Neural progenitor cell (in vitro differentiated cells): ENCODE measurements around the gene SERPINI1. TPM values are rescaled to one million over a fixed set of nuclear protein-coding genes. Genes with fewer than 3 reads are reported as not detected.
A peak's percentile ranks its signal among the peaks of the same experiment; 100 is the strongest.

Experiments
- DNase-seq: peaks from one replicate; pipeline ENCODE4 v3.0.0-alpha.2; 2016; ENCODE audit warnings: low spot score
- H2AFZ ChIP-seq: fragments of 200-600 bp; sonication (generic); replicated peaks from 2 replicates; pipeline ENCODE4 v1.6.1; 2016; ENCODE audit warnings: antibody characterized with exemption
- H3F3A ChIP-seq: fragments of 200-600 bp; sonication (generic); 2 replicates; pipeline ENCODE4 v1.6.1; 2016; ENCODE audit warnings: antibody characterized with exemption, low read depth
- H3K27ac ChIP-seq: fragments of 200-600 bp; sonication (generic); 2 replicates; pipeline ENCODE4 v1.5.1; 2016; ENCODE audit warnings: mild to moderate bottlenecking
- H3K27me3 ChIP-seq: fragments of 200-600 bp; sonication (generic); 2 replicates; pipeline ENCODE4 v1.6.1; 2016; ENCODE audit warnings: mild to moderate bottlenecking, moderate library complexity
- H3K36me3 ChIP-seq: fragments of 200-600 bp; sonication (generic); 2 replicates; pipeline ENCODE4 v1.5.1; 2016
- H3K4me1 ChIP-seq: fragments of 200-600 bp; sonication (generic); 2 replicates; pipeline ENCODE4 v1.6.1; 2016; ENCODE audit warnings: mixed run types
- H3K4me2 ChIP-seq: fragments of 200-600 bp; sonication (generic); 2 replicates; pipeline ENCODE4 v1.6.1; 2016
- H3K4me3 ChIP-seq: fragments of 200-600 bp; sonication (generic); 2 replicates; pipeline ENCODE4 v1.5.1; 2016
- H3K79me2 ChIP-seq: fragments of 200-600 bp; sonication (generic); 2 replicates; pipeline ENCODE4 v1.6.1; 2016; ENCODE audit warnings: low read depth
- H3K9ac ChIP-seq: fragments of 200-600 bp; sonication (generic); 2 replicates; pipeline ENCODE4 v1.6.1; 2016
- H3K9me3 ChIP-seq: fragments of 200-600 bp; sonication (generic); 2 replicates; pipeline ENCODE4 v1.5.1; 2016; ENCODE audit warnings: low read depth
- H4K20me1 ChIP-seq: fragments of 200-600 bp; sonication (generic); 2 replicates; pipeline ENCODE4 v1.6.1; 2016; ENCODE audit warnings: low read depth
- H3K27ac Mint-ChIP-seq: 3 replicates; pipeline ENCODE4 v1.8.0; 2021; ENCODE audit warnings: mixed read lengths
- H3K27me3 Mint-ChIP-seq: 2 replicates; pipeline ENCODE4 v1.8.0; 2022; ENCODE audit warnings: low read depth, mild to moderate bottlenecking, inconsistent platforms, moderate library complexity, mixed read lengths; ENCODE audit not compliant: insufficient read depth
- H3K36me3 Mint-ChIP-seq: 3 replicates; pipeline ENCODE4 v1.8.0; 2021; ENCODE audit warnings: mixed read lengths
- H3K4me1 Mint-ChIP-seq: 3 replicates; pipeline ENCODE4 v1.8.0; 2021; ENCODE audit warnings: mixed read lengths
- H3K4me3 Mint-ChIP-seq: 3 replicates; pipeline ENCODE4 v1.8.0; 2021; ENCODE audit warnings: mild to moderate bottlenecking, moderate library complexity, mixed read lengths
- H3K9me3 Mint-ChIP-seq: 3 replicates; pipeline ENCODE4 v1.8.0; 2020; ENCODE audit warnings: mixed read lengths
- EZH2 ChIP-seq: fragments of 200-600 bp; sonication (generic); IDR thresholded peaks from 2 replicates; pipeline ENCODE4 v1.6.1; 2017; ENCODE audit warnings: antibody characterized with exemption, mild to moderate bottlenecking, moderate library complexity
- EZH2phosphoT487 ChIP-seq: fragments of 200-600 bp; sonication (generic); IDR thresholded peaks from 2 replicates; pipeline ENCODE4 v1.6.1; 2017; ENCODE audit warnings: antibody characterized with exemption
- total RNA-seq: library from RNA; depleted of rRNA; stranded (reverse); fragments of >200 nt; gene quantifications from 2 replicates; pipeline ENCODE4 v1.2.3, GENCODE V29; 2015; ENCODE audit warnings: low replicate concordance
- TF ChIP-seq, protein P1 (sequence below): fragments of 200-600 bp; sonication (generic); IDR thresholded peaks from 2 replicates; pipeline ENCODE4 v1.5.1; 2017; ENCODE audit warnings: antibody characterized with exemption, mild to moderate bottlenecking

The SERPINI1 gene
- total RNA-seq, 1 donor from 2014 or later, result 8.9 TPM

DNA sequence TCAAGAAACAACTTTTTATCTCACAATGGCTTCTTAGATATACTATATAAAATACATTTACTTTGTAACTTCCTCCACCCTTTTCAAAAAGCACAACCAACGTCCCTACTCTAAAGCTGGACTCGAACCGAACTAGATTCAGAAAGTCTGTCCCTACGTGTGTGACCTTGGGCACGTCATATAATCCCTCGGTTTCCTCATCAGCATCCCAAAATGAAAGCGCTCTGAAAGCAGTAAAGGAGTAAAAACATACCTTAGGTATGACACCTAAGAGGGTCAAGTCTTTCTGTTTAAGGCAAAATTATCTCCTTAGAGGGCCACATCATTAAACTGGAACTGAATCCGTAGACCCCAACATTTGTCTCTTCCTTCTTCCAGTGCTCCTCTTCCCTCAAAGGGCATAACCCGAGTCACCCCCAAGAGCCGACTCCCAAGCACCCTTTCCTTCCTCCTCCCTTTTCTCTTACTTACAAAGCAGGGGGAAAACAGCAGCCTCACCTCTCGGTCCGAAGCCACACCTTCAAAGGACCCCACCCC is 1.5 kb upstream of the SERPINI1 start:
- Histone ChIP-seq H3K4me3 (peak overlapping the region; percentile 76), H3K79me2 (peaks cover 62% of the 10 kb centered on the region), H4K20me1 (peaks cover 49% of the 10 kb centered on the region), H3K36me3 (no peaks in the 10 kb centered on the region), H3K27ac (peak overlapping the region; percentile 91), H3K9ac (peak overlapping the region; percentile 67), H3F3A (peaks cover 16% of the 10 kb centered on the region), H3K27me3 (no peaks in the 10 kb centered on the region), H3K9me3 (no peaks in the 10 kb centered on the region), H3K4me1 (peaks cover 16% of the 10 kb centered on the region), H2AFZ (peak overlapping the region; percentile 75), H3K4me2 (peak overlapping the region; percentile 87)
- peak; percentile 17 for DNase-seq
- peaks cover 13% of the 10 kb centered on the region for H3K4me1 Mint-ChIP-seq
- no peaks in the 10 kb centered on the region for H3K9me3 Mint-ChIP-seq
- no peaks in the 10 kb centered on the region for H3K27me3 Mint-ChIP-seq
- TF ChIP-seq EZH2 (no peak), EZH2phosphoT487 (no peak)
- TF ChIP-seq, protein P1, sequence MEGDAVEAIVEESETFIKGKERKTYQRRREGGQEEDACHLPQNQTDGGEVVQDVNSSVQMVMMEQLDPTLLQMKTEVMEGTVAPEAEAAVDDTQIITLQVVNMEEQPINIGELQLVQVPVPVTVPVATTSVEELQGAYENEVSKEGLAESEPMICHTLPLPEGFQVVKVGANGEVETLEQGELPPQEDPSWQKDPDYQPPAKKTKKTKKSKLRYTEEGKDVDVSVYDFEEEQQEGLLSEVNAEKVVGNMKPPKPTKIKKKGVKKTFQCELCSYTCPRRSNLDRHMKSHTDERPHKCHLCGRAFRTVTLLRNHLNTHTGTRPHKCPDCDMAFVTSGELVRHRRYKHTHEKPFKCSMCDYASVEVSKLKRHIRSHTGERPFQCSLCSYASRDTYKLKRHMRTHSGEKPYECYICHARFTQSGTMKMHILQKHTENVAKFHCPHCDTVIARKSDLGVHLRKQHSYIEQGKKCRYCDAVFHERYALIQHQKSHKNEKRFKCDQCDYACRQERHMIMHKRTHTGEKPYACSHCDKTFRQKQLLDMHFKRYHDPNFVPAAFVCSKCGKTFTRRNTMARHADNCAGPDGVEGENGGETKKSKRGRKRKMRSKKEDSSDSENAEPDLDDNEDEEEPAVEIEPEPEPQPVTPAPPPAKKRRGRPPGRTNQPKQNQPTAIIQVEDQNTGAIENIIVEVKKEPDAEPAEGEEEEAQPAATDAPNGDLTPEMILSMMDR, result no peak
- no peak overlapping the region for H3K27ac Mint-ChIP-seq
- H3K36me3 Mint-ChIP-seq, result no peaks in the 10 kb centered on the region
- H3K4me3 Mint-ChIP-seq, result no peak overlapping the region

DNA sequence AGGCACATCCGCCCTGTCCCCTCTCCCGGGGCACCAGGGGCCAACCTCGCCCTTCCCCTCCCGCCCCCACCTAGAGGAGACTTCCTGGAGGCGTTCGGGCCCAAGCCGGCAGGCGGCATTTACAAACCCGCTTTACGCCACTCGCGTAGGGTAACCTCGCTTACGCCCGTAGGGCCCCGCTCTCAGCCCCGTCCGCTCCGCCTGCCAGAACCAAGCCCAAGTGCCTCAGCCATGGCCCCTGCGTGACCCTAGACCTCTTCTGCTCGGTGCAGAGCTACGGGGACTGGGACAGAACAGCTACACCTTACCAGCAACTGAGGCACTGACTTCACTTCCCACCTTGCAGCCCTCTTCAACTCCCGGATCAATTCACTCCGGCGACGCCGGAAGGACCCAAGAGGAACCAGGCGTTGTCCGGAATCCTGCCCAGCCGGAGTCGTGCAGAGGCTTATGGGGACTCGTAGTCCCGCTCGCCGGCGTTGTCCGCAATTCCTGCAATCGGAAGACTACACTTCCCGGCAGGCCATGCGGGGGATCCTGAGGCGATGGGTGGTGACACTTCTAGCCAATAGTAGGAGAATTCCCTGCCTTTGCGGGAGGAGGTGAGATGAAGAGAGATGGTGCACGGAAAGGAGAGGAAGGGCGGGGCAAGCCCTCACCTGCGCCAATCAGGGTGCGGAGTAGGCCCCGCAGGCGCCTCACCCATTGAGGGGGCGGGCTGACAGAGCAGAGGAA is 856 bp upstream of the SERPINI1 start, which contains the start of gene PDCD10:
Gene PDCD10 (minus strand): TSS at position 395 of the 735 bp plus-strand sequence. CDS start 14,735 bp downstream, outside the sequence.
- Mint-ChIP-seq H3K27ac (no peak within 1 kb of the TSS), H3K9me3 (no peaks in the 10 kb centered on the region), H3K4me1 (peaks cover 13% of the 10 kb centered on the region), H3K4me3 (no peak within 1 kb of the TSS), H3K36me3 (no peaks in the 10 kb centered on the region), H3K27me3 (no peaks in the 10 kb centered on the region)
- H3K9ac ChIP-seq, result peak within 1 kb of the TSS; percentile 67
- H3F3A ChIP-seq, result peaks cover 16% of the 10 kb centered on the region
- peak within 1 kb of the TSS; percentile 87 for H3K4me2 ChIP-seq
- peak within 1 kb of the TSS; percentile 90 for H2AFZ ChIP-seq
- no peaks in the 10 kb centered on the region for H3K27me3 ChIP-seq
- TF ChIP-seq EZH2 (no peak), EZH2phosphoT487 (no peak)
- TF ChIP-seq, protein P1, result no peak
- peak within 1 kb of the TSS; percentile 76 for H3K4me3 ChIP-seq
- H3K4me1 ChIP-seq, result peaks cover 16% of the 10 kb centered on the region
- peak within 1 kb of the TSS; percentile 91 for H3K27ac ChIP-seq
- H4K20me1 ChIP-seq, result peaks cover 44% of the 10 kb centered on the region
- peak; percentile 99 for DNase-seq
- no peaks in the 10 kb centered on the region for H3K9me3 ChIP-seq
- H3K36me3 ChIP-seq, result no peaks in the 10 kb centered on the region
- peaks cover 55% of the 10 kb centered on the region for H3K79me2 ChIP-seq

DNA sequence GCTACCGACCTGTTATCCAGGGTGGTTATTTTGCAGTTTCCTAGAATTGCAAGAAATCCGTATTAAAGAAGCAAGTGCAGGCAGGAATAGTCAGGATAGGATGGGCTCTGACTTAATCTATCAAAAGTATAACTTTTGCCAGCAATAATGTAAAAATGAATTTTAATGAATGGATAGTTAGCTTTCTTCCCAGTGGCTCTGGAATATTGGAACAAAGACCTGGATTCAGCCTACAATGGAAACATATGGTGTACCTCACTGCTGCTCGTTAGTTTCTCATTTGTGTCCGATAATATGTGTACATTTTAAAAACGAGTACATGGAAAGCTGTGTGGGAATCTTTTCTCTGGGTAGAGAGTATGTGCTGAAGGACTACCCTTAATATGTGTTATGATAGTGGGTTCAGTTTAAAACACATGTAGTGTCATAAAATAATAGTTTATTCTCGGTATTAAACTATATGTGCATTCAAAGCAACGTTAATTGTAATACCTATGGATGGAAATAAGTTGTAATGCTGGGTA is 805 bp downstream of the SERPINI1 start:
- no peaks in the 10 kb centered on the region for H3K36me3 Mint-ChIP-seq
- Histone ChIP-seq H3K4me3 (peak overlapping the region; percentile 76), H3K4me1 (peaks cover 16% of the 10 kb centered on the region), H3K4me2 (peak overlapping the region; percentile 86), H3K79me2 (peaks cover 39% of the 10 kb centered on the region), H4K20me1 (peaks cover 30% of the 10 kb centered on the region), H3F3A (peaks cover 16% of the 10 kb centered on the region), H2AFZ (peak overlapping the region; percentile 90), H3K27ac (no peak overlapping the region), H3K36me3 (no peaks in the 10 kb centered on the region), H3K9me3 (no peaks in the 10 kb centered on the region), H3K27me3 (no peaks in the 10 kb centered on the region), H3K9ac (peak overlapping the region; percentile 29)
- H3K4me1 Mint-ChIP-seq, result peaks cover 13% of the 10 kb centered on the region
- TF ChIP-seq, protein P1, result no peak
- no peak overlapping the region for H3K4me3 Mint-ChIP-seq
- no peak for DNase-seq
- no peaks in the 10 kb centered on the region for H3K27me3 Mint-ChIP-seq
- H3K27ac Mint-ChIP-seq, result no peak overlapping the region
- no peaks in the 10 kb centered on the region for H3K9me3 Mint-ChIP-seq
